Hepatocyte (in vitro differentiated cells): ENCODE data around the gene CFAP53. TPM values are rescaled to one million over a fixed set of nuclear protein-coding genes. Genes with fewer than 3 reads are reported as not detected.
"Not testable (repeated sequence)": the region's sequence is repeated elsewhere in the genome, so short reads cannot be mapped to it uniquely, and the experiment has no call there.

ENCODE experiments used
- DNase-seq: peaks from one replicate; pipeline ENCODE4 v3.0.0-alpha.2; 2016; ENCODE audit warnings: low spot score
- H2AFZ ChIP-seq: fragments of 200-600 bp; sonication (generic); 2 replicates; pipeline ENCODE4 v1.6.0; 2016; ENCODE audit warnings: antibody characterized with exemption, mild to moderate bottlenecking
- H3K27ac ChIP-seq: fragments of 200-600 bp; sonication (generic); 2 replicates; pipeline ENCODE4 v1.5.1; 2016; ENCODE audit warnings: mild to moderate bottlenecking
- H3K27me3 ChIP-seq: fragments of 200-600 bp; sonication (generic); 2 replicates; pipeline ENCODE4 v1.6.1; 2016
- H3K36me3 ChIP-seq: fragments of 200-600 bp; sonication (generic); replicated peaks from 2 replicates; pipeline ENCODE4 v1.5.1; 2016; ENCODE audit warnings: low read depth; ENCODE audit not compliant: insufficient read depth
- H3K4me1 ChIP-seq: fragments of 200-600 bp; sonication (generic); 2 replicates; pipeline ENCODE4 v1.5.1; 2016; ENCODE audit warnings: mild to moderate bottlenecking, moderate library complexity; ENCODE audit not compliant: insufficient read depth
- H3K4me2 ChIP-seq: fragments of 200-600 bp; sonication (generic); 2 replicates; pipeline ENCODE4 v1.6.0; 2016
- H3K4me3 ChIP-seq: fragments of 200-600 bp; sonication (generic); 2 replicates; pipeline ENCODE4 v1.5.1; 2016; ENCODE audit warnings: mild to moderate bottlenecking
- H3K79me2 ChIP-seq: fragments of 200-600 bp; sonication (generic); 2 replicates; pipeline ENCODE4 v1.6.0; 2017; ENCODE audit warnings: mild to moderate bottlenecking
- H3K9me2 ChIP-seq: fragments of 200-600 bp; sonication (generic); replicated peaks from 2 replicates; pipeline ENCODE4 v1.6.0; 2017; ENCODE audit warnings: mild to moderate bottlenecking; ENCODE audit not compliant: insufficient read depth
- H3K9me3 ChIP-seq: fragments of 200-600 bp; sonication (generic); 2 replicates; pipeline ENCODE4 v1.5.1; 2016; ENCODE audit warnings: low read depth, mild to moderate bottlenecking
- H4K20me1 ChIP-seq: fragments of 200-600 bp; sonication (generic); 2 replicates; pipeline ENCODE4 v1.6.0; 2016; ENCODE audit warnings: mild to moderate bottlenecking; ENCODE audit not compliant: insufficient read depth, poor library complexity, severe bottlenecking
- EZH2 ChIP-seq: fragments of 200-600 bp; sonication (generic); IDR thresholded peaks from 2 replicates; pipeline ENCODE4 v1.6.1; 2016; ENCODE audit warnings: antibody characterized with exemption, mild to moderate bottlenecking, borderline replicate concordance
- EZH2phosphoT487 ChIP-seq: fragments of 200-600 bp; sonication (generic); IDR thresholded peaks from one replicate; pipeline ENCODE4 v1.6.1; 2018; ENCODE audit warnings: antibody characterized with exemption, mild to moderate bottlenecking, low read depth, moderate library complexity; ENCODE audit not compliant: unreplicated experiment, severe bottlenecking
- WGBS: methylation state at CpG from one replicate; pipeline ENCODE4 v1.1.6; 2016; ENCODE audit warnings: low lambda C conversion rate; ENCODE audit errors: missing lambda C conversion rate; 5-methylcytosine and 5-hydroxymethylcytosine counted together
- polyA plus RNA-seq: library from polyadenylated mRNA; unstranded; fragments of >200 nt; fragmentation: Nextera tagmentation; extraction: Ambion mirVana; gene quantifications from 2 replicates; pipeline ENCODE4 v1.2.1, GENCODE V29; 2016
- total RNA-seq: library from RNA; depleted of rRNA; stranded (reverse); fragments of >200 nt; gene quantifications from 2 replicates; pipeline ENCODE4 v1.2.3, GENCODE V29; 2014
- TF ChIP-seq, protein P1 (sequence below): fragments of 200-600 bp; sonication (generic); IDR thresholded peaks from 2 replicates; pipeline ENCODE4 v1.5.1; 2016; ENCODE audit warnings: antibody characterized with exemption, mild to moderate bottlenecking; ENCODE audit not compliant: poor library complexity

Gene CFAP53
- total and polyA plus RNA-seq, 2 experiments from 2014 or later = 0.50 to 0.86 TPM

- H3K79me2 ChIP-seq = no peaks in the 10 kb centered on the region
- TF ChIP-seq EZH2phosphoT487 (no peak), EZH2 (no peak)
- TF ChIP-seq, protein P1, sequence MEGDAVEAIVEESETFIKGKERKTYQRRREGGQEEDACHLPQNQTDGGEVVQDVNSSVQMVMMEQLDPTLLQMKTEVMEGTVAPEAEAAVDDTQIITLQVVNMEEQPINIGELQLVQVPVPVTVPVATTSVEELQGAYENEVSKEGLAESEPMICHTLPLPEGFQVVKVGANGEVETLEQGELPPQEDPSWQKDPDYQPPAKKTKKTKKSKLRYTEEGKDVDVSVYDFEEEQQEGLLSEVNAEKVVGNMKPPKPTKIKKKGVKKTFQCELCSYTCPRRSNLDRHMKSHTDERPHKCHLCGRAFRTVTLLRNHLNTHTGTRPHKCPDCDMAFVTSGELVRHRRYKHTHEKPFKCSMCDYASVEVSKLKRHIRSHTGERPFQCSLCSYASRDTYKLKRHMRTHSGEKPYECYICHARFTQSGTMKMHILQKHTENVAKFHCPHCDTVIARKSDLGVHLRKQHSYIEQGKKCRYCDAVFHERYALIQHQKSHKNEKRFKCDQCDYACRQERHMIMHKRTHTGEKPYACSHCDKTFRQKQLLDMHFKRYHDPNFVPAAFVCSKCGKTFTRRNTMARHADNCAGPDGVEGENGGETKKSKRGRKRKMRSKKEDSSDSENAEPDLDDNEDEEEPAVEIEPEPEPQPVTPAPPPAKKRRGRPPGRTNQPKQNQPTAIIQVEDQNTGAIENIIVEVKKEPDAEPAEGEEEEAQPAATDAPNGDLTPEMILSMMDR = no peak
Observed at GRCh38 chr18:50310080-50310479, 43.8 kb upstream of the CFAP53 start.

DNA sequence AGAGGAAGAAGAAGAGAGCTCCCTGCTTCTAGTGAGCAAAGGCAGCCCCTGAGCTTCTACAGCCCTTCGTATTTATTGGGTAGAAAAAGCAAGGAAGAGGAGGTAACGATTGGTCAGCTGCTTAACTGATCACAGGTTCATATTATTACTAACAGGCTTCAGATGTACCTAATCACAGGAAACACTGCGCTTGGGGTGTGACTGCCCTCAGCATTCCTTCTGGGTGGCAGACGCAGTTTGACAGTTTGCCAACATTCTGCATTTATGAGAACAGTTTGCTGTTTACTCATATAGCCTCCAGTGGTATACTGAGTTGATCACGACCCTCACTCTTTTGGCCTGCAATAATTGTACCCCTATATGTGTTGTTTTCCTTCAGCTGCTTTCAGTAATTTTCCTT, 42.6 kb upstream of the CFAP53 start:
- H4K20me1 ChIP-seq, H3K4me1 ChIP-seq, H3K4me3 ChIP-seq, H3K9me3 ChIP-seq, H3K36me3 ChIP-seq, H3K79me2 ChIP-seq, H3K9me2 ChIP-seq, DNase-seq, H3K27me3 ChIP-seq: not testable (repeated sequence)
- Histone ChIP-seq H3K4me2 (peak overlapping the region; percentile 88), H3K27ac (peak overlapping the region; percentile 4), H2AFZ (peak overlapping the region; percentile 34)
- 75% methylated on average over 5 of the region's 5 CpGs for WGBS

More at GRCh38 chr18:50310080-50310479, 43.8 kb upstream of the CFAP53 start:
- Histone ChIP-seq H3K4me2 (no peak overlapping the region), H3K36me3 (no peaks in the 10 kb centered on the region), H3K27ac (no peak overlapping the region), H3K9me3 (no peaks in the 10 kb centered on the region), H3K4me1 (no peaks in the 10 kb centered on the region), H4K20me1 (no peaks in the 10 kb centered on the region), H3K27me3 (no peaks in the 10 kb centered on the region), H2AFZ (no peak overlapping the region), H3K4me3 (no peak overlapping the region), H3K9me2 (no peaks in the 10 kb centered on the region)
- DNase-seq = no peak
- WGBS = 86% methylated on average over 10 of the region's 10 CpGs

DNA sequence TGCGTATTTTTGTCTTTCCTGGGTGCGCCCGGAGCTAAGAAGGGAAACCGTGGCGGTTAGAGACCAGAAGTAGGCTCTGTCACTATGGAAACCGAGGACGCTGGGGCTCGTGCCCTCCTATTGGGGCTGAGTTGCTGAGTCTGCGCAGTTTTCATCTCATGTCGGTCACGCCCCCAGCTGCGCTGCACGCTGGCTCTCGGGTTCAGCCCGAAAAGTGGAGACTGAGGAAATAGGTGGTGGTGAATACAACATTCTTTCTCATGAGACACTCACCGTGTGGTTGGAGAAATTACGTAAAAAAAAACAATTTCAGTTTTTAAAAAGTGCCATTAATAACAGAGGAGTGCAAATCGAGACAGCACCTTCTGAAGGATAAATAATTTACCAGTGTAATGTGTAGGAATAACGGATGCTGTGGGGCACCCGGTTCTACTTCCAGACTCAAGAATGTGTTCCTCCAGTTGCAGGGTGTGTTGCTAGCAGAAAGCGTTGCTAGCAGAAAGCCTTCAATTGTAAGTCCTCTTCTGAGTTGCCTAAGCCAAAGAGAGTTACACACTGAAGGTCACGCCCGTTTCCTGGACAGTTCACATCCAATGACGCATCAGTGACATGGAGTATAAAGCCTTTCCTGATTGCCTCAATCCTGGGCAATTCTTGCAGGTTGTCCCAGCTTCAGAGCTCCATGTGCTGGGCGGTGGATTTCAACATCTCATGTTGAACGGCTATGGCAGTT, 41.6 kb upstream of the CFAP53 start:
- Histone ChIP-seq H3K4me3 (peak overlapping the region; percentile 53), H4K20me1 (no peaks in the 10 kb centered on the region), H3K27me3 (no peaks in the 10 kb centered on the region), H3K9me3 (no peaks in the 10 kb centered on the region), H3K79me2 (no peaks in the 10 kb centered on the region), H3K4me2 (peak overlapping the region; percentile 88), H3K4me1 (no peaks in the 10 kb centered on the region), H3K9me2 (no peaks in the 10 kb centered on the region), H3K27ac (peak overlapping the region; percentile 17), H2AFZ (peak overlapping the region; percentile 80), H3K36me3 (no peaks in the 10 kb centered on the region)
- 15% methylated on average over 26 of the region's 26 CpGs for WGBS
- TF ChIP-seq EZH2 = no peak
- peak; percentile 95 for DNase-seq

DNA sequence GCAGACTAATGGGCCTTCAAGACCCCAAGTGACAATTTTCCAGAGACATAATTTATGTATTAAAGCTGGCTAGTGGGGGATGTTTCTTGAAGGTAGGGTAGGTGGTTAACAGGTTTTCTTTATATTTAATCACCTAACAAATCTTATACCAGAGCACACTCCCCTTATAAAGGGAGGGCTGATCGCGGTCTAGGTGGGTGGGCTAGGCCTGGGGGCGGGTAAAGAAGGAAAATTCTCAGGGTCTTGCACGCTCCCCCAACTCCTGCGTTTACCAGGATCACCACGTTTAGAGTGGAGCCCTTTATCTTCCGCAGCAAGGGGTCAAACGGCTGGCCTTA, 41.1 kb upstream of the CFAP53 start:
- Histone ChIP-seq H3K9me2 (no peaks in the 10 kb centered on the region), H3K27me3 (no peaks in the 10 kb centered on the region), H3K4me2 (peak overlapping the region; percentile 88), H3K27ac (no peak overlapping the region), H3K79me2 (no peaks in the 10 kb centered on the region), H3K9me3 (no peaks in the 10 kb centered on the region), H2AFZ (peak overlapping the region; percentile 80), H4K20me1 (no peaks in the 10 kb centered on the region), H3K4me1 (no peaks in the 10 kb centered on the region), H3K36me3 (no peaks in the 10 kb centered on the region), H3K4me3 (peak overlapping the region; percentile 53)
- TF ChIP-seq, protein P1 = no peak
- no peak for DNase-seq
- WGBS = 16% methylated on average over 7 of the region's 8 CpGs
